ENCODE results near the gene SRRM5.

- TF ChIP-seq CTCF (conservative IDR thresholded peaks at IDR 0.05; ENCODE audit: low read depth in 2 of 2) (no peak), EZH2phosphoT487 (IDR thresholded peaks at IDR 0.05; ENCODE audit: unreplicated experiment) (no peak), POLR2AphosphoS5 (IDR thresholded peaks at IDR 0.05; ENCODE audit: low read depth) (peak; percentile 59), REST (IDR thresholded peaks at IDR 0.05; ENCODE audit: unreplicated experiment) (no peak), CREB1 (CRISPR knock-in tag; IDR thresholded peaks at IDR 0.05; ENCODE audit: low read depth) (no peak), NANOG (IDR thresholded peaks at IDR 0.05; ENCODE audit: borderline replicate concordance) (no peak), EZH2 (IDR thresholded peaks at IDR 0.05; ENCODE audit: low read depth, unreplicated experiment) (no peak), ZNF331 (CRISPR knock-in tag; IDR thresholded peaks at IDR 0.05; ENCODE audit: low read depth) (no peak), JUNB (IDR thresholded peaks at IDR 0.05; ENCODE audit: unreplicated experiment) (no peak)
Measured at GRCh38 chr19:43639519-43640423, 27.9 kb downstream of the SRRM5 start, which contains the start of gene CADM4.
